SK-N-SH (cell line): ENCODE measurements around the gene HOXD11. TPM values are rescaled to one million over a fixed set of nuclear protein-coding genes. Genes with fewer than 3 reads are reported as not detected.

Source experiments
- CTCF ChIA-PET: fragments of 300-600, 350-600 bp; formaldehyde crosslinking; extraction: SDS; loops from one replicate; lab custom pipeline; 2021; lab: Yijun Ruan, JAX
- POLR2A ChIA-PET: fragments of 350-600 bp; sonication (Branson Sonifier 250); formaldehyde crosslinking; extraction: SDS; loops from one replicate; lab custom pipeline; 2020; ENCODE audit warnings: antibody characterized with exemption, inconsistent platforms; lab: Yijun Ruan, JAX
- DNase-seq: peaks from one replicate; pipeline ENCODE4 v3.0.0; 2012
- H2AFZ ChIP-seq: fragments of 200-600 bp; sonication (generic); 2 replicates; pipeline ENCODE4 v1.8.1; 2016; ENCODE audit warnings: antibody characterized with exemption, mild to moderate bottlenecking, low read depth
- H3F3A ChIP-seq: fragments of 200-600 bp; sonication (generic); replicated peaks from 2 replicates; pipeline ENCODE3; 2016; ENCODE audit warnings: antibody characterized with exemption, mild to moderate bottlenecking; ENCODE audit not compliant: insufficient read depth
- H3K27ac ChIP-seq, 2 experiments: fragments of 200-500 bp in 1 of 2; fragments of 200-600 bp in 1 of 2; sonication (Bioruptor generic) in 1 of 2; sonication (generic), shearing (Covaris generic) in 1 of 2; 2 replicates each; pipeline versions ENCODE4 v1.5.1 to v1.6.1; 2014 to 2016; ENCODE audit warnings: low read depth in 2 of 2, inconsistent platforms in 1 of 2, low read length in 1 of 2, mild to moderate bottlenecking in 1 of 2, mixed read lengths in 1 of 2
- H3K27me3 ChIP-seq: fragments of 200-600 bp; sonication (generic), shearing (Covaris generic); 2 replicates; pipeline ENCODE4 v1.6.1; 2016; ENCODE audit warnings: mixed run types; ENCODE audit not compliant: insufficient read depth
- H3K36me3 ChIP-seq, 2 experiments: fragments of 200-500 bp in 1 of 2; fragments of 200-600 bp in 1 of 2; sonication (Bioruptor generic) in 1 of 2; sonication (generic) in 1 of 2; replicated peaks in 1 of 2; 2 replicates each; pipeline versions ENCODE3 to v1.5.1; 2014 to 2016; ENCODE audit warnings: low read length in 1 of 2, mild to moderate bottlenecking in 1 of 2; ENCODE audit not compliant: insufficient read depth in 2 of 2, control insufficient read depth in 1 of 2
- H3K4me1 ChIP-seq, 2 experiments: fragments of 200-500 bp in 1 of 2; fragments of 200-600 bp in 1 of 2; sonication (Bioruptor generic) in 1 of 2; sonication (generic), shearing (Covaris generic) in 1 of 2; 2 replicates each; pipeline versions ENCODE4 v1.5.1 to v1.6.1; 2014 to 2016; ENCODE audit warnings: low read depth in 1 of 2, low read length in 1 of 2, mixed run types in 1 of 2; ENCODE audit not compliant: insufficient read depth in 2 of 2, control insufficient read depth in 1 of 2
- H3K4me2 ChIP-seq: fragments of 200-600 bp; sonication (generic), shearing (Covaris generic); 2 replicates; pipeline ENCODE4 v1.6.1; 2017; ENCODE audit warnings: mixed run types
- H3K4me3 ChIP-seq, 2 experiments: fragments of 200-500 bp in 1 of 2; fragments of 200-600 bp in 1 of 2; sonication (Bioruptor generic) in 1 of 2; sonication (generic), shearing (Covaris generic) in 1 of 2; 2 replicates each; pipeline versions ENCODE4 v1.5.1 to v1.8.1; 2014 to 2016; ENCODE audit warnings: low read depth in 2 of 2, inconsistent platforms in 1 of 2, low read length in 1 of 2, mild to moderate bottlenecking in 1 of 2, mixed read lengths in 1 of 2, moderate library complexity in 1 of 2
- H3K79me2 ChIP-seq: fragments of 200-600 bp; sonication (generic); 2 replicates; pipeline ENCODE4 v1.8.1; 2017; ENCODE audit warnings: mild to moderate bottlenecking; ENCODE audit not compliant: insufficient read depth
- H3K9ac ChIP-seq: fragments of 200-600 bp; sonication (generic); 2 replicates; pipeline ENCODE4 v1.6.1; 2017; ENCODE audit warnings: mixed run types
- H3K9me2 ChIP-seq: fragments of 200-600 bp; sonication (generic); 2 replicates; pipeline ENCODE4 v1.6.1; 2017; ENCODE audit warnings: mixed run types
- H3K9me3 ChIP-seq: fragments of 200-600 bp; sonication (generic); 2 replicates; pipeline ENCODE4 v1.6.1; 2017; ENCODE audit warnings: mixed run types, mild to moderate bottlenecking, moderate library complexity
- H4K20me1 ChIP-seq: fragments of 200-600 bp; sonication (generic); 2 replicates; pipeline ENCODE4 v1.6.1; 2017; ENCODE audit warnings: mild to moderate bottlenecking, mixed run types; ENCODE audit not compliant: insufficient read depth
- ELF1 ChIP-seq: IDR thresholded peaks from 2 replicates; pipeline ENCODE4 v1.4.0; 2012
- EP300 ChIP-seq, 2 experiments: IDR thresholded peaks; 2 replicates each; pipeline versions ENCODE4 v1.4.0 to v1.6.1; 2012; ENCODE audit warnings: borderline replicate concordance in 1 of 2, low read depth in 1 of 2, low read length in 1 of 2
- EZH2phosphoT487 ChIP-seq: fragments of 200-600 bp; sonication (generic); IDR thresholded peaks from 2 replicates; pipeline ENCODE4 v1.6.1; 2017; ENCODE audit warnings: low read depth, mixed run types, mild to moderate bottlenecking, antibody characterized with exemption, moderate library complexity, borderline replicate concordance
- FOSL2 ChIP-seq: IDR thresholded peaks from 2 replicates; pipeline ENCODE4 v1.4.0; 2012; ENCODE audit warnings: low read depth, mild to moderate bottlenecking, moderate library complexity, borderline replicate concordance
- FOXM1 ChIP-seq: IDR thresholded peaks from 2 replicates; pipeline ENCODE4 v1.4.0; 2012; ENCODE audit warnings: low read depth, mild to moderate bottlenecking
- JUND ChIP-seq: IDR thresholded peaks from 2 replicates; pipeline ENCODE4 v1.4.0; 2012
- MEF2A ChIP-seq: IDR thresholded peaks from 2 replicates; pipeline ENCODE4 v1.4.0; 2012; ENCODE audit warnings: low read depth, borderline replicate concordance
- RFX5 ChIP-seq: IDR thresholded peaks from 2 replicates; pipeline ENCODE4 v1.6.1; 2012; ENCODE audit warnings: mild to moderate bottlenecking, improper control_type of control experiment, low read length
- SIN3A ChIP-seq: IDR thresholded peaks from 2 replicates; pipeline ENCODE4 v1.6.1; 2012; ENCODE audit warnings: low read depth, mild to moderate bottlenecking, low read length, moderate library complexity, borderline replicate concordance
- WGBS: methylation state at CpG from one replicate; pipeline ENCODE4 v1.1.6; 2017; ENCODE audit warnings: low lambda C conversion rate; 5-methylcytosine and 5-hydroxymethylcytosine counted together
- polyA plus RNA-seq, 3 experiments: library from polyadenylated mRNA; depleted of rRNA; stranded (reverse); fragments of >200 nt; gene quantifications; 2 replicates each; pipeline ENCODE4 v1.2.3, GENCODE V29; 2012
- TF ChIP-seq, protein P1 (sequence below): fragments of 200-600 bp; sonication (generic); IDR thresholded peaks from 2 replicates; pipeline ENCODE4 v1.6.1; 2017; ENCODE audit warnings: antibody characterized with exemption, mild to moderate bottlenecking, moderate library complexity
- TF ChIP-seq, protein P2 (sequence below): IDR thresholded peaks from 2 replicates; pipeline ENCODE4 v1.4.0; 2012; ENCODE audit warnings: low read depth
- TF ChIP-seq, protein P3 (sequence below): IDR thresholded peaks from 2 replicates; pipeline ENCODE4; 2012
- TF ChIP-seq, protein P4 (sequence below): IDR thresholded peaks from 2 replicates; pipeline ENCODE4 v1.6.1; 2012; ENCODE audit warnings: mild to moderate bottlenecking, low read depth, low read length, moderate library complexity

Gene HOXD11
- polyA plus RNA-seq, 1 of the 3 experiments (the other 2 are of a cell fraction) = not detected

DNA sequence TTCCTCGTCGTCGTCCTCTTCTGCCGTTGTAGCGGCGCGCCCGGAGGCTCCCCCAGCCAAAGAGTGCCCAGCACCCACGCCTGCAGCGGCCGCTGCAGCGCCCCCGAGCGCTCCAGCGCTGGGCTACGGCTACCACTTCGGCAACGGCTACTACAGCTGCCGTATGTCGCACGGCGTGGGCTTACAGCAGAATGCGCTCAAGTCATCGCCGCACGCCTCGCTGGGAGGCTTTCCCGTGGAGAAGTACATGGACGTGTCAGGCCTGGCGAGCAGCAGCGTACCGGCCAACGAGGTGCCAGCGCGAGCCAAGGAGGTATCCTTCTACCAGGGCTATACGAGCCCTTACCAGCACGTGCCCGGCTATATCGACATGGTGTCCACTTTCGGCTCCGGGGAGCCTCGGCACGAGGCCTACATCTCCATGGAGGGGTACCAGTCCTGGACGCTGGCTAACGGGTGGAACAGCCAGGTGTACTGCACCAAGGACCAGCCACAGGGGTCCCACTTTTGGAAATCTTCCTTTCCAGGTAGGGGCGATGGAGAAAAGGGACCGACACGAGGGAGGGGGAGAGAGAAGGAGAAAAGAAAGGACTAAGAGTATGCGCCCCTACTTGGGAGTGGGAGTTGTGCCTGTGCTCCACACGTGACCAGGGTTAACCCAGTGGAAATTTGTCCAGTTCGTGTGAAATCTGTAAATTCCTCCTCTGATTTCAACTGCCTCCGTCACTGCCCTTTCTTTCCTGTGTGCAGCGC, 13.8 kb upstream of the HOXD11 start:
- WGBS = 9% methylated on average over 21 of the region's 53 CpGs
- H3K4me3 ChIP-seq = peak overlapping the region in 1 of 2 experiments; percentile 38; a peak in 3 of 4 replicates

DNA sequence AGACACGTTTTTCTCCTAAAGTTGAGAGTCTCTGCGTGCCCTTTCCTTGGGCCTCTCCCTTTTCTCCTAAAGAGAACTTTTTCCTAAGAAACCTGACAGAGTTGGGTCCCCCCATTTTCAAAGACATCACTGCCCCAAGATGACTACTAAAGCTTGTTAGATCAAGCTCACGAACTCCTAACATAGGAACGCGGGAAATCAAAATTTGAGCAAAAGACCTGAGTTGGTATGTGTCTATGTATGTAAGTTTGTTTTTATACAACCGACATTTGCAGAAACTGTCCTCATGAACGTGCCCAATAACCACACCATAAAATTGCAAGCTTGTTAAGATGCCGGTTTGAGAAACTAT, 13.2 kb upstream of the HOXD11 start:
- Histone ChIP-seq H3F3A (no peaks in the 10 kb centered on the region), H2AFZ (no peak overlapping the region), H3K36me3 (no peaks in the 10 kb centered on the region), H3K27ac (no peak overlapping the region), H3K9me3 (no peaks in the 10 kb centered on the region), H3K4me3 (no peak overlapping the region), H3K4me2 (no peak overlapping the region), H3K27me3 (peaks cover 94% of the 10 kb centered on the region), H3K9ac (no peak overlapping the region), H3K4me1 (peaks cover 0 to 25% of the 10 kb centered on the region in 2 experiments; a peak in 2 of 4 replicates), H3K79me2 (no peaks in the 10 kb centered on the region), H4K20me1 (no peaks in the 10 kb centered on the region), H3K9me2 (no peaks in the 10 kb centered on the region)
- ChIA-PET CTCF (interaction anchor here (1.0 to 13.5 kb wide), 7 partner anchors 11 to 1064 kb away, joined by 3 to 264 read pairs (median 4); partner anchors contain the start of genes EVX2, HOXD10 and HOXD11), POLR2A (no interaction called here)
- no peak for DNase-seq
- 40% methylated on average over 8 of the region's 8 CpGs for WGBS
- peak; percentile 0; the same call in 1 of the 2 replicates for TF ChIP-seq EZH2phosphoT487
- TF ChIP-seq EP300 (IDR thresholded peaks at IDR 0.05; ENCODE audit: borderline replicate concordance in 1 of 2, low read depth in 1 of 2, low read length in 1 of 2) = no peak

More for the DNA sequence above, 13.8 kb upstream of the HOXD11 start:
- peak; percentile 73 for DNase-seq
- no peak overlapping the region for H3K9ac ChIP-seq
- H3K36me3 ChIP-seq = no peaks in the 10 kb centered on the region
- POLR2A ChIA-PET = no interaction called here
- no peaks in the 10 kb centered on the region for H4K20me1 ChIP-seq
- H3K79me2 ChIP-seq = no peaks in the 10 kb centered on the region
- no peak overlapping the region for H3K27ac ChIP-seq
- H3K4me2 ChIP-seq = peak overlapping the region; percentile 65; the same call in 1 of the 2 replicates
- no peaks in the 10 kb centered on the region for H3K9me3 ChIP-seq
- TF ChIP-seq, protein P1, sequence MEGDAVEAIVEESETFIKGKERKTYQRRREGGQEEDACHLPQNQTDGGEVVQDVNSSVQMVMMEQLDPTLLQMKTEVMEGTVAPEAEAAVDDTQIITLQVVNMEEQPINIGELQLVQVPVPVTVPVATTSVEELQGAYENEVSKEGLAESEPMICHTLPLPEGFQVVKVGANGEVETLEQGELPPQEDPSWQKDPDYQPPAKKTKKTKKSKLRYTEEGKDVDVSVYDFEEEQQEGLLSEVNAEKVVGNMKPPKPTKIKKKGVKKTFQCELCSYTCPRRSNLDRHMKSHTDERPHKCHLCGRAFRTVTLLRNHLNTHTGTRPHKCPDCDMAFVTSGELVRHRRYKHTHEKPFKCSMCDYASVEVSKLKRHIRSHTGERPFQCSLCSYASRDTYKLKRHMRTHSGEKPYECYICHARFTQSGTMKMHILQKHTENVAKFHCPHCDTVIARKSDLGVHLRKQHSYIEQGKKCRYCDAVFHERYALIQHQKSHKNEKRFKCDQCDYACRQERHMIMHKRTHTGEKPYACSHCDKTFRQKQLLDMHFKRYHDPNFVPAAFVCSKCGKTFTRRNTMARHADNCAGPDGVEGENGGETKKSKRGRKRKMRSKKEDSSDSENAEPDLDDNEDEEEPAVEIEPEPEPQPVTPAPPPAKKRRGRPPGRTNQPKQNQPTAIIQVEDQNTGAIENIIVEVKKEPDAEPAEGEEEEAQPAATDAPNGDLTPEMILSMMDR = peak; percentile 22
- TF ChIP-seq EZH2phosphoT487 = peak; percentile 93; the same call in 1 of the 2 replicates
- TF ChIP-seq, protein P2, sequence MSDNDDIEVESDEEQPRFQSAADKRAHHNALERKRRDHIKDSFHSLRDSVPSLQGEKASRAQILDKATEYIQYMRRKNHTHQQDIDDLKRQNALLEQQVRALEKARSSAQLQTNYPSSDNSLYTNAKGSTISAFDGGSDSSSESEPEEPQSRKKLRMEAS = 0 out of 2 replicates have a peak, but pooled peaks have one; percentile 27
- no peak for TF ChIP-seq FOSL2
- no peaks in the 10 kb centered on the region for H3K9me2 ChIP-seq
- no peaks in the 10 kb centered on the region for H3F3A ChIP-seq
- H3K27me3 ChIP-seq = peaks cover 94% of the 10 kb centered on the region
- peaks cover 0 to 21% of the 10 kb centered on the region in 2 experiments; a peak in 2 of 4 replicates for H3K4me1 ChIP-seq
- H2AFZ ChIP-seq = no peak overlapping the region
- CTCF ChIA-PET = interaction anchor here (1.2 to 13.5 kb wide), 9 partner anchors 10 to 889 kb away, joined by 4 to 264 read pairs (median 4); partner anchors contain the start of genes EVX2, HOXD10, HOXD11 and HOXD9

DNA sequence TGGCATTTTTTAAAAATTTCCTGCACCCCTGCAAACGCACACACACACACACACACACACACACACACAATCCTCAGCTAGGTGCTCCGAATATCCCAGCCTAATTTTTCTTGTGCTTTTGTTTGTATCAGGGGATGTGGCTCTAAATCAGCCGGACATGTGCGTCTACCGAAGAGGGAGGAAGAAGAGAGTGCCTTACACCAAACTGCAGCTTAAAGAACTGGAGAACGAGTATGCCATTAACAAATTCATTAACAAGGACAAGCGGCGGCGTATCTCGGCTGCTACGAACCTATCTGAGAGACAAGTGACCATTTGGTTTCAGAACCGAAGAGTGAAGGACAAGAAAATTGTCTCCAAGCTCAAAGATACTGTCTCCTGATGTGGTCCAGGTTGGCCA, 12.7 kb upstream of the HOXD11 start:
- Histone ChIP-seq H3K4me2 (no peak overlapping the region), H3K4me1 (peaks cover 0 to 25% of the 10 kb centered on the region in 2 experiments; a peak in 2 of 4 replicates), H3K27me3 (peaks cover 94% of the 10 kb centered on the region), H3K9me2 (no peaks in the 10 kb centered on the region), H3K27ac (no peak overlapping the region), H3K9ac (no peak overlapping the region), H3F3A (no peaks in the 10 kb centered on the region), H3K4me3 (no peak overlapping the region), H3K9me3 (no peaks in the 10 kb centered on the region), H2AFZ (no peak overlapping the region), H3K36me3 (no peaks in the 10 kb centered on the region), H3K79me2 (no peaks in the 10 kb centered on the region), H4K20me1 (no peaks in the 10 kb centered on the region)
- DNase-seq = no peak
- WGBS = 45% methylated on average over 12 of the region's 12 CpGs
- ChIA-PET POLR2A (no interaction called here), CTCF (interaction anchor here (1.0 to 13.5 kb wide), 8 partner anchors 11 to 1065 kb away, joined by 3 to 264 read pairs (median 28); partner anchors contain the start of genes EVX2, HOXD10 and HOXD11)
- TF ChIP-seq JUND = no peak
- TF ChIP-seq, protein P3, sequence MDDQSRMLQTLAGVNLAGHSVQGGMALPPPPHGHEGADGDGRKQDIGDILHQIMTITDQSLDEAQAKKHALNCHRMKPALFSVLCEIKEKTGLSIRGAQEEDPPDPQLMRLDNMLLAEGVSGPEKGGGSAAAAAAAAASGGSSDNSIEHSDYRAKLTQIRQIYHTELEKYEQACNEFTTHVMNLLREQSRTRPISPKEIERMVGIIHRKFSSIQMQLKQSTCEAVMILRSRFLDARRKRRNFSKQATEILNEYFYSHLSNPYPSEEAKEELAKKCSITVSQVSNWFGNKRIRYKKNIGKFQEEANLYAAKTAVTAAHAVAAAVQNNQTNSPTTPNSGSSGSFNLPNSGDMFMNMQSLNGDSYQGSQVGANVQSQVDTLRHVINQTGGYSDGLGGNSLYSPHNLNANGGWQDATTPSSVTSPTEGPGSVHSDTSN = no peak
- no peak for TF ChIP-seq MEF2A
- TF ChIP-seq, protein P4, sequence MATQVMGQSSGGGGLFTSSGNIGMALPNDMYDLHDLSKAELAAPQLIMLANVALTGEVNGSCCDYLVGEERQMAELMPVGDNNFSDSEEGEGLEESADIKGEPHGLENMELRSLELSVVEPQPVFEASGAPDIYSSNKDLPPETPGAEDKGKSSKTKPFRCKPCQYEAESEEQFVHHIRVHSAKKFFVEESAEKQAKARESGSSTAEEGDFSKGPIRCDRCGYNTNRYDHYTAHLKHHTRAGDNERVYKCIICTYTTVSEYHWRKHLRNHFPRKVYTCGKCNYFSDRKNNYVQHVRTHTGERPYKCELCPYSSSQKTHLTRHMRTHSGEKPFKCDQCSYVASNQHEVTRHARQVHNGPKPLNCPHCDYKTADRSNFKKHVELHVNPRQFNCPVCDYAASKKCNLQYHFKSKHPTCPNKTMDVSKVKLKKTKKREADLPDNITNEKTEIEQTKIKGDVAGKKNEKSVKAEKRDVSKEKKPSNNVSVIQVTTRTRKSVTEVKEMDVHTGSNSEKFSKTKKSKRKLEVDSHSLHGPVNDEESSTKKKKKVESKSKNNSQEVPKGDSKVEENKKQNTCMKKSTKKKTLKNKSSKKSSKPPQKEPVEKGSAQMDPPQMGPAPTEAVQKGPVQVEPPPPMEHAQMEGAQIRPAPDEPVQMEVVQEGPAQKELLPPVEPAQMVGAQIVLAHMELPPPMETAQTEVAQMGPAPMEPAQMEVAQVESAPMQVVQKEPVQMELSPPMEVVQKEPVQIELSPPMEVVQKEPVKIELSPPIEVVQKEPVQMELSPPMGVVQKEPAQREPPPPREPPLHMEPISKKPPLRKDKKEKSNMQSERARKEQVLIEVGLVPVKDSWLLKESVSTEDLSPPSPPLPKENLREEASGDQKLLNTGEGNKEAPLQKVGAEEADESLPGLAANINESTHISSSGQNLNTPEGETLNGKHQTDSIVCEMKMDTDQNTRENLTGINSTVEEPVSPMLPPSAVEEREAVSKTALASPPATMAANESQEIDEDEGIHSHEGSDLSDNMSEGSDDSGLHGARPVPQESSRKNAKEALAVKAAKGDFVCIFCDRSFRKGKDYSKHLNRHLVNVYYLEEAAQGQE = no peak
- no peak for TF ChIP-seq SIN3A
- TF ChIP-seq FOXM1 = no peak
- no peak for TF ChIP-seq ELF1
- no peak for TF ChIP-seq RFX5
